ENCODE data around the gene TFE3. TPM values are rescaled to one million over a fixed set of nuclear protein-coding genes. Genes with fewer than 3 reads are reported as not detected.

The TFE3 gene
- total RNA-seq, 2 donors from 2014 or later = 33.2 to 34.4 TPM

GRCh38 chrX:49019599-49020249 is 23.4 kb downstream of the TFE3 start:
- Histone ChIP-seq H3K9ac (ENCODE audit: extremely low read depth, low read length, poor library complexity, severe bottlenecking) (no peak overlapping the region), H3K36me3 (ENCODE audit: control insufficient read depth, insufficient read depth, low read length) (no peaks in the 10 kb centered on the region), H3K9me3 (ENCODE audit: control insufficient read depth, low read length) (no peaks in the 10 kb centered on the region), H3K4me1 (ENCODE audit: control insufficient read depth, insufficient read depth, low read length) (no peaks in the 10 kb centered on the region), H3K27ac (ENCODE audit: low read depth, low read length) (no peak overlapping the region), H3K27me3 (ENCODE audit: control insufficient read depth, insufficient read depth, low read length, poor library complexity, severe bottlenecking) (no peaks in the 10 kb centered on the region), H3K4me3 (ENCODE audit: low read length) (no peak overlapping the region)
- no peaks in the 10 kb centered on the region for H3K27me3 Mint-ChIP-seq (ENCODE audit: insufficient read depth)
- WGBS, 2 experiments (ENCODE audit: insufficient coverage in 1 of 2, insufficient read length in 1 of 2) = 84 to 95% methylated on average over 2 to 7 of the region's 7 CpGs
- no peak overlapping the region for H3K27ac Mint-ChIP-seq
- peaks cover 8% of the 10 kb centered on the region for H3K36me3 Mint-ChIP-seq (ENCODE audit: low read depth)
- H3K4me1 Mint-ChIP-seq = no peaks in the 10 kb centered on the region
- TF ChIP-seq CTCF (conservative IDR thresholded peaks at IDR 0.05) = no peak
- peaks cover 51% of the 10 kb centered on the region for H3K9me3 Mint-ChIP-seq
- H3K4me3 Mint-ChIP-seq = no peak overlapping the region
- no peak for DNase-seq

- Histone ChIP-seq H3K27me3 (ENCODE audit: control insufficient read depth, insufficient read depth, low read length, poor library complexity, severe bottlenecking) (no peaks in the 10 kb centered on the region), H3K9me3 (ENCODE audit: control insufficient read depth, low read length) (no peaks in the 10 kb centered on the region), H3K27ac (ENCODE audit: low read depth, low read length) (no peak overlapping the region), H3K4me3 (ENCODE audit: low read length) (no peak overlapping the region), H3K9ac (ENCODE audit: extremely low read depth, low read length, poor library complexity, severe bottlenecking) (no peak overlapping the region), H3K36me3 (ENCODE audit: control insufficient read depth, insufficient read depth, low read length) (no peaks in the 10 kb centered on the region), H3K4me1 (ENCODE audit: control insufficient read depth, insufficient read depth, low read length) (no peaks in the 10 kb centered on the region)
- no peaks in the 10 kb centered on the region for H3K27me3 Mint-ChIP-seq (ENCODE audit: insufficient read depth)
- no peak overlapping the region for H3K27ac Mint-ChIP-seq
- H3K9me3 Mint-ChIP-seq = peaks cover 44% of the 10 kb centered on the region
- H3K4me1 Mint-ChIP-seq = no peaks in the 10 kb centered on the region
- peaks cover 2% of the 10 kb centered on the region for H3K36me3 Mint-ChIP-seq (ENCODE audit: low read depth)
- no peak for DNase-seq
- TF ChIP-seq CTCF (conservative IDR thresholded peaks at IDR 0.05) = no peak
- 96 to 100% methylated on average over 1 to 2 of the region's 2 CpGs for WGBS, 2 experiments (ENCODE audit: insufficient coverage in 1 of 2, insufficient read length in 1 of 2)
- no peak overlapping the region for H3K4me3 Mint-ChIP-seq
Measured at GRCh38 chrX:49019050-49019449, 24.1 kb downstream of the TFE3 start.

- TF ChIP-seq CTCF (conservative IDR thresholded peaks at IDR 0.05) = no peak
- Histone ChIP-seq H3K27ac (ENCODE audit: low read depth, low read length) (no peak overlapping the region), H3K36me3 (ENCODE audit: control insufficient read depth, insufficient read depth, low read length) (peaks cover 5% of the 10 kb centered on the region), H3K9ac (ENCODE audit: extremely low read depth, low read length, poor library complexity, severe bottlenecking) (no peak overlapping the region), H3K9me3 (ENCODE audit: control insufficient read depth, low read length) (no peaks in the 10 kb centered on the region), H3K4me3 (ENCODE audit: low read length) (no peak overlapping the region), H3K4me1 (ENCODE audit: control insufficient read depth, insufficient read depth, low read length) (no peaks in the 10 kb centered on the region), H3K27me3 (ENCODE audit: control insufficient read depth, insufficient read depth, low read length, poor library complexity, severe bottlenecking) (no peaks in the 10 kb centered on the region)
- no peak for DNase-seq
- H3K9me3 Mint-ChIP-seq = peaks cover 50% of the 10 kb centered on the region
- no peaks in the 10 kb centered on the region for H3K27me3 Mint-ChIP-seq (ENCODE audit: insufficient read depth)
- no peaks in the 10 kb centered on the region for H3K4me1 Mint-ChIP-seq
- H3K27ac Mint-ChIP-seq = no peak overlapping the region
- H3K4me3 Mint-ChIP-seq = no peak overlapping the region
- 89% methylated on average over 4 of the region's 5 CpGs; no CpG with 5 or more reads in 1 of the 2 experiments for WGBS, 2 experiments (ENCODE audit: insufficient coverage in 1 of 2, insufficient read length in 1 of 2)
- peaks cover 6% of the 10 kb centered on the region for H3K36me3 Mint-ChIP-seq (ENCODE audit: low read depth)
Measured at GRCh38 chrX:49003696-49004095, 39.5 kb downstream of the TFE3 start.
